RPMI7951 (cell line): ENCODE data around the gene PCCB. TPM values are rescaled to one million over a fixed set of nuclear protein-coding genes. Genes with fewer than 3 reads are reported as not detected.

Source experiments
- DNase-seq: peaks from one replicate; pipeline ENCODE4 v3.0.0-alpha.2; 2012; ENCODE audit warnings: low read depth
- total RNA-seq: library from RNA; depleted of rRNA; stranded (reverse); fragments of >200 nt; shearing (Covaris generic); gene quantifications from 2 replicates; pipeline ENCODE4 v1.2.3, GENCODE V29; 2014; rRNA removed

The PCCB gene
- total RNA-seq = 30.8 and 38.6 TPM in 2 replicates

GRCh38 chr3:136250059-136250902, at the start of gene PCCB:
Gene PCCB (plus strand): TSS chr3:136250340. CDS start chr3:136250376, 36 bp downstream.
- peak; percentile 90 for DNase-seq

GRCh38 chr3:136207489-136208115, 42.5 kb upstream of the PCCB start:
- peak; percentile 18 for DNase-seq

DNA sequence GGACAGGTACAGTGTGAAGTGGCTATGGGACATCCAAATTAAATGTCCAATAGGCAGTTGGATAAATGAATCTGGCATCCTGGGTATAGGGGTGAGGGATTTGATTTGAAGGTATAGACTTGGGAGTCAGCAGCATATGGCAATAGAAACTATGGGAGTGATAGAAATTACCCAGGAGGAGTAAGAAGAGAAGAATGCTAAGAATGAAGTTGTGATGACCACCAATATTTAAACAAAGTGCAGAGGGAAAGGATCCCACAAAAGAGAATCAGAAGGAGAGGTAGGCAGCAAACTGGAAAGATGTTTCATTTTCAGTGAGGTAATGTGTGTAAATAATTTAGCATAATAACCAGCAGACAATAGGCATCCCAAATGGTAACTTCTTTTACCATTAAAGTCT, 40.2 kb upstream of the PCCB start:
- DNase-seq = peak; percentile 61

DNA sequence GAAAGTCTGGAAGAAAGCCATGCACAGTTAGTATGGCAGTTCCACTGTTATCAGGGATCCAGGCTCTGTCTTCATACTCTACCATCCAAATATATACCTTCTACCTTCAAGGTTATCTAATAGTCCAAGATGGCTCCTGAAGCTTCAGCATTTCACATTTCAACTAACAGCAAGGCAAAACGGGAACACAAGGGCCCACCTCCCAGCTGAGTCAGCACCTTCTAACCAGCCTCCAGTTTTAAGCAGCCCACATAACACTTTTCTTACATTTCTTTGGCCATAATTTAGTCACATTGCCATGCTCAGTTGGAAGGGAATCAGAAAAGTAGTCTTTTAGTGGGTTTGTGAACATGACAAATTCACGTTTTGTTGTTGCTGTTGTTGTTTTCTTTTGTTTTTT, 38.6 kb upstream of the PCCB start:
- no peak for DNase-seq

DNA sequence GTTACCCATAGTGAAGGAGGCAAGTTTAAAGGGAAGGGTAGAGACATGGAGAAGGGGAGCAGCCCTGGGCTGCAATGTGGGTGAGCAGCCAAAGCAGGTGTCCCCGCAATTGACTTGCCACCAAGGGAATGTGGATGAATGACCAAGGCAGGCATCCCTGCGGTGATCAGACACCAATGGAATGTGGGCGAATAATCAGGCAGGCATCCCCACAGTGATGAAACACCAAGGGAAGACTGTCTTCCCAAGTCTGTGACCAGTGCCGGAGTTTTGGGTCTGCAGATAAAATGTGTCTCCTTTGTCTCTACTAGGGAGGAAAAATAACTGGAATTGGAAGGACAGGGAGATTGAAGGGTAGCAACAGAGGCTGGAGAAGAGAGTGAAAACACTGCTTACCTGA, 27.4 kb upstream of the PCCB start:
- peak; percentile 56 for DNase-seq

DNA sequence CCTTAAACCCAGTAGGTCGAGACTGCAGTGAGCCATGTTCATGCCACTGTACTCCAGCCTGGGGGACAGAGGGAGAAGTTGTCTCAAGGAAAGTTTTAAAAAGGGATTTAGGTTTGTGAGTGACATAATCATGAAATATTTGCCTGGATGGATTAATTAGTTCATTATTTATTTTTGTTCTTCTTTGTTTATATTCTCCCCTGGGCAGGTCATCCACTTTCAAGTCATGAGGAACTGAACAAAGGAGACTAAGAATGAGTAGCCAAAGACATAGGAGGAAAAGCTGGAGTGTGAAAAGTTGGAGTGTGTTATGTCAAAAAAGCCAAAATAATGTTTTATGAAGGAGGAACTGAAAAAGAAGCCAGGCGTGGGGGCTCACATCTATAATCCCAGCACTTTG, 17.7 kb upstream of the PCCB start:
- no peak for DNase-seq

- no peak for DNase-seq
These were observed 14.6 kb upstream of the PCCB start for GRCh38 chr3:136235545-136235944.

- no peak for DNase-seq
These were observed 14.0 kb upstream of the PCCB start for GRCh38 chr3:136236109-136236508.

DNA sequence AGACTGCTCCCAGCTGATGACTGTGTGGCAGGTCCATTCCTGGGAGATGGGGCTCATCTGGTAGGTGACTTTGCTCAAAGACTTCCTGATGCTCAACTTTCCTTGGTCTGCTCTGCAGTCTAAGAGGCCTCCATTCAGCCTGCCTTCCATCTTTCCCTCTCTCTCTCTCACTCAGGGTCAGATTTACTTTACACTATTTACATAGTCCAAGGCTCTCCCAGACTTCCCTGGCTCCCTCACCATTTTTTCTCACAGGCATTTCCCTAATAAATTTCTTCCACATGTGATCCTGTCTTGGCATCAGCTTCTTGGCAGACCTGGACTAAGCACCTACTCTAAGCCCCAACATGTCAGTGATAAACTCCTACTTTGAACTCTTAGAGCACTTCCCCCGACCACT, 13.0 kb upstream of the PCCB start:
- DNase-seq = no peak

DNA sequence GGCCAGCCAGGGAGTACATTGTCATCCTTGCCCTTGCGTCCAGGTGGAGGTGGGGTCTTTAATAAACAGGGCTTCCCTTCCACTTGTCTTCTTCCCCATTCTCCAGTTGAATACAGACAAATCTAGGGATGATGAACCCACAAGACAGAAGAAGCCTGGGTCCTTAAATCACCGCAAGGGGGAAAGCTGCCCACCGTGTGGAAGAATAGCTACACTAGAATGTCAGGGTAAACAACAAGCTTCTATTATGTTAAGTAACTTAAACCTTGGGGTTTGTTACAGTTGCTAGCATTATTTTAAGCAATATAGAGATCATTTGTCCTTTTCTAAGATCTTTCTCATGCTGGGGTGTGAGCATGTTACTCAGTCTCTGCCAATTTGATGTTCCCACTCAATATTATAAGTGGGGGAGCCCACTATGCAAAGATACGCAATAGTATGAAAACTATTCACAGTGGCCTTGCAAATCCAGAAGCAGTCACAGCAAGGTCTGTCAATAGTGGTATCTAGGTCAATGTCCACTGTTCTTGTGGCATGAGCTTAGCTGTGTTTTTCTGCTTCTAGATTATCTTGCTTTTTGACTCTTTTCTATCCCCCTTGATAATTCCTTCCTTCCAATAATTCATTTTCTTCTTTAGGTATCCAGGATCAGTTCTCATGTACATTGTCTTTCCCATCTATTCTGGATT, 12.0 kb upstream of the PCCB start:
- DNase-seq = no peak

DNA sequence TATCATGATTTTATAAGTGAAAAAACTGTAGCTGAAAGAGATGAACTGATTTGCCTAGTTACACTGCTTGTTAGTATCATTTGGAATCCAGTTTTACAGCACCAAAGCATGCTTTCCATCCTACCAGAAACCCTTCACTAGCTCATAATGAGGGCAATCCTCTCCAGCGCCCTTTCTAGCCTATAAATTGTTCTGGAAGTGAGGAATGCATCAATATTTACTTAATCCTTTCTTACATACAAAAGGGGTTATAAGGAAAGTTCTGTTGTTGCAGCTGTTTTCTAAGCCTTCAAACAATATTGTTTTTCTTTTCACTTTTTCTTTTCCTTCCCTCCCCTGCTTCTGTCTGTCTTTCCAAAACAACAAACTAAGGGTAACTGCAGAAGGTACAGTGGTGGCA, 11.0 kb upstream of the PCCB start:
- no peak for DNase-seq

- no peak for DNase-seq
These were observed 4.4 kb upstream of the PCCB start for GRCh38 chr3:136245691-136246090.

DNA sequence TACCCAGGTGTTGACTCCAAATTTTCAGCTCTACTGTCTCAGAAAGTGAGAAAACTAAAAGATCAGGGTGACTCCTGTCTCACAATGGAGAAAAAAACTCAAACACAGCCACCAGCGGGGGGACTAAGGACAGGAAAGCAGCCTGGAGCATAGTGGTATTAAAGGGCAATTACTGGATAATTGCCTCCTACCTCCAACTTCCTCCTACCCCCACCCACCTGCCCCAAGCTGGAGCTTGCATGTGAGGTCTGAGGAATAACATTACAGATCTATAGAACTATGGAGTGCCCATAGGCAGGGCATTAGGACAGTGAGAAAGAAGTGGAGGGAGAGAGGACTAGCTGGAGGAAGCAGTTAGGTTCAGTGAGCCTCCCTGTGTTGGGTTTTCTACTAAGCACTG, 2.7 kb upstream of the PCCB start:
- no peak for DNase-seq

DNA sequence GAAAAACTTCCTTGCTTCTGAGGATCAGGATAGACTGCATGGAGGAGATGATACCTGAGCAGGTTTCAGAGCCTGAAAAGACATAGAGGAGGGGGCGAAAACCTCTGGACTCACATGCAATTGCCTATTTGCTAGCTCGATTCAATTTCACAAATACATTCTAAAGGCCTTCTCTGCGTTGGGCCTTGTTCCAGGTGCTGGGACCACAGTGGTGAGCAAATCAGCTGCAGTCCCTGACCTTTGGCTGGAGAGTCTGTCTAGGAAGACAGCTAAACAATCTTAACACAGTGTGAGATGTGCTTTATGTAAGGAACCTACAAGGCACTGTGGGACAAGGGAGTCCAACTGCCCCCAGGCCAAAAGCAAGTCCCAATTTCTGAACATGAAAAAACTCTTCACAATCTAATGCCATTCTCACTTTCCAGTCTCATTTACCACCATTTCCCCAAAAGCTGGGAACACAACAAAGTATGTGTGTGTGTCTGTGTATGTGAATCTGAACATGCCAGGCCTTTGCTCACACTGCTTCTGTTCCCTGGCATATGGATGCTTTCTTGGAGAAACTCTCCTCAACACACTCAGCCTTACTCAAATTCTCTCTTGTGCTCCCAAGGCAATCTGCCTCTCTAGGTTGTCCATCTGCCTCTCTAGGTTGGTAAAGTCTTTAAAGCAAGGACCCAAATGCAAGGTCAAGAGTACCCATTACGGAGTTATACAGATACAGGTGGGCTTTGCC, 2.1 kb upstream of the PCCB start:
- no peak for DNase-seq

DNA sequence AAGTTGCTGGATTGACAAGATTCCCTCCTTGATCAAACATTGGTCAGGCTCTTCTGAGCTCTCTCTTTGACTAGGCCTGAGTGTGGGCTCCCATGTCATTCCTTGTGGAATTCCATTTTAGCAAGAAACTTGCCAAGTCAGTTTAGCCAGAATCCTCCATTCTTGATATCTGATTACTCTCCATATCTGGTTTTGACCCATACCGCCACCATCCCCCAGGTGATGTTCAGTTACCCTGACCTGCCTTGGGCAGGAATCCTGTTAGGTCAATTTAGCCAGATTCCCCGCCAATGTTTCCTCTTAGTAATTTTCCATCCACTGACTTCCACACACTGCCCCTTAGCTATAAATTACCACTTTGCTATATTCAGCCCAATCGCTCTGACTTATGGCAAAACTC, 1.0 kb upstream of the PCCB start:
- DNase-seq = no peak

- no peak for DNase-seq
These were observed 547 bp upstream of the PCCB start for GRCh38 chr3:136249593-136249992.

- peak; percentile 74 for DNase-seq
These were observed 842 bp downstream of the PCCB start for GRCh38 chr3:136250903-136251460.

DNA sequence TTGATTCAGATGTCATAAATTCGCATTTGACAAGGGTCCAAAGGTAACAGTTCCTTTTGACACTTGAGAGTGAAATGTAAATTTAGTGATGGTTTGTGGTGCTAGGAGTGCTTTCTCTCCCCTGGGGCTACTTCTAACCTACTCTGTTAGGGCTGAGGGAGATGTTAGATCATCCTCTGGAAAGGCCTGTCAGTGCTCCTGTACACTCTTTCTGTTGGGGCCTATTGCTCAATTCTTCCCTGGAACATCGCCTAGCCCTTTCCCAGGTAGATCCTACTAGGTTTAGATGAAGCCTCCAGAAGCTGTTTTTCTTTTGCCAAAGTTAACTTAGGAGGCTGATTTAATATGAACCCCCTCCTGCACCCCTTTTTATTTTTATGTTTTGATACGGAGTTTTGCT, 1.4 kb downstream of the PCCB start:
- DNase-seq = no peak

- DNase-seq = no peak
These were observed 5.7 kb downstream of the PCCB start for GRCh38 chr3:136255672-136256406.

DNA sequence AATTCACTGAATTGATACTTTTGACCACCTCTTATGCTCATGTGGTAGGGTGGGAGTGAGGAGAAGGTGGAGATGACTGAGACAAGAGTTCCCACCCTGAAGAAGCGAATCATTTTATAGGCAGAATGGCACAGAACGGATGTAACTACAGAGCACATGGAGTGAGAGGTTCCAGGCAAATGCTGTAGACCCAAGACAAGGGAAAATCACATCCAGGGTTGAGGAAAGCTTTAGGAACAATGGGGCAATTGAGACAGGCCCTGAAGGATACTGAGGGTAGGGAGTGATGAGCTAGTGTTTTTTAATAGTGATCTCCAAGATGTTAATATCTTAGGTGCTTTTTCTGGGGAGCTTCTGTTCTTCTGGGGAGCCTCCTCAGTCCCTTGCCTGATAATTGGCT, 8.1 kb downstream of the PCCB start:
- DNase-seq = no peak

GRCh38 chr3:136261826-136262225, 11.7 kb downstream of the PCCB start:
- no peak for DNase-seq
